Thyroid gland (tissue), 4 donors: ENCODE data around the gene SLC7A7. TPM values are rescaled to one million over a fixed set of nuclear protein-coding genes. Genes with fewer than 3 reads are reported as not detected.
A peak's percentile ranks its signal among the peaks of the same experiment; 100 is the strongest.

Experiments used
- DNase-seq, 2 donors: peaks; one replicate each; pipeline ENCODE4 v3.0.0-alpha.2; 2019
- H3K27ac ChIP-seq, 3 donors: fragments of 200-600 bp; sonication (generic); 1 replicate in 2 of 3; 2 replicates in 1 of 3; pipeline ENCODE4 v1.5.1; 2016 to 2019; ENCODE audit warnings: mild to moderate bottlenecking in 1 of 3, moderate library complexity in 1 of 3
- H3K27me3 ChIP-seq: fragments of 200-600 bp; sonication (generic); one replicate; pipeline ENCODE4 v1.5.1; 2019
- H3K36me3 ChIP-seq, 2 donors: fragments of 200-600 bp; sonication (generic); one replicate each; pipeline ENCODE4 v1.5.1; 2016 to 2019
- H3K4me1 ChIP-seq, 2 donors: fragments of 200-600 bp; sonication (generic); one replicate each; pipeline ENCODE4 v1.5.1; 2017 to 2019
- H3K4me3 ChIP-seq, 3 donors: fragments of 200-600 bp; sonication (generic); replicated peaks in 1 of 3; 1 replicate in 2 of 3; 2 replicates in 1 of 3; pipeline ENCODE4 v1.5.1; 2016; ENCODE audit warnings: mild to moderate bottlenecking in 1 of 3
- H3K9me3 ChIP-seq: fragments of 200-600 bp; sonication (generic); one replicate; pipeline ENCODE4 v1.5.1; 2017
- POLR2A ChIP-seq, 2 donors: fragments of 450-650 bp; IDR thresholded peaks; one replicate each; pipeline ENCODE4 v1.6.1; 2017; ENCODE audit warnings: antibody characterized with exemption in 2 of 2, mild to moderate bottlenecking in 2 of 2, moderate library complexity in 1 of 2
- WGBS, 2 donors: methylation state at CpG; one replicate each; pipeline ENCODE4 v1.1.5; 2017; 5-methylcytosine and 5-hydroxymethylcytosine counted together
- intact Hi-C: fragments of 100-400 bp; cut with DNase I; formaldehyde crosslinking; loops from one replicate; pipeline ENCODE4 v1.15.1; 2023
- total RNA-seq, 4 donors: library from RNA; depleted of rRNA; stranded (reverse); fragments of >200 nt; gene quantifications; one replicate each; pipeline ENCODE4 v1.2.3, GENCODE V29; 2016
- TF ChIP-seq, protein P1 (sequence below), 6 experiments: fragments of 200-600 bp in 3 of 6; fragments of 450-650 bp in 3 of 6; sonication (generic) in 3 of 6; IDR thresholded peaks; one replicate each; pipeline ENCODE4 v1.5.1; 2016 to 2019; ENCODE audit warnings: antibody characterized with exemption in 6 of 6, mild to moderate bottlenecking in 2 of 6, inconsistent platforms in 1 of 6, moderate library complexity in 1 of 6

The SLC7A7 gene
- total RNA-seq, 4 donors from 2014 or later: 8.4 to 15.1 (median 13.7) TPM

DNA sequence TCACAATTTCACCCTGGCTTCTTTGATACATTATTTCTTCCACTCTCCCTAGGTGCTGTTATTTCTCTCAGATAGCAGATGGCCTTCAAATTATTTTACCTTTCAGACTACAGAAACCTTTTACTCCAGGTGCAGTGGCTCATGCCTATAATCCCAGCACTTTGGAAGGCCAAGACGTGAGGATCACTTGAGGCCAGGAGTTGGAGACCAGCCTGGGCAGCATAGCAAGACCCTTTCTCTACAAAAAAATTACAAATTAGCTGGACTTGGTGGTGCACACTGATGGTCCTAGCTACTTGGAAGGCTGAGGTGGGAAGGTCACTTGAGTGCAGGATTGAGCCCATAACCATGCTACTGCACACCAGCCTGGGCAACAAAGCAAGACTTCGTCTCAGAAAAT, 23.1 kb downstream of the SLC7A7 start:
- intact Hi-C loops: no loop called here
- 89 to 100% methylated on average over 2 of the region's 2 CpGs for WGBS, 2 donors

DNA sequence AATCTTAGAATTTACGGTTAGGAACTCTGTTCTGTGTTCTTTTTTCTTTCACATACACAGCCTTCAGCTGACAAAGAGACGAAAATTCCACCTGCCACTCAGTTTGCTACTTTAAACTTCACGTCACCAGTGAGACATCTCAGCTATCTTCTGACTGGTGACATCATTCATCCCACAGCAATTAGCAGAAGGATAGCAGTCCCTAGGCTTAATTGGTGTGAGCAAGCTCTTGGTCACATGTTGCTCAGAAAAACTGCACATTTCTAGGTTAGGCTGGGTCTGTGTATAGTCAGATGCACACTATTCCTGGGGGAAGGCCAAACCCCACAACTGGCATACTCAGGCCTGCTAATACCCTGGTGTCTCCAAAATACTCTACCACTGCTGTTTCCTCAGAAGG, 23.9 kb downstream of the SLC7A7 start:
- no peaks in the 10 kb centered on the region for H3K27me3 ChIP-seq
- no peak overlapping the region for H3K4me3 ChIP-seq
- no peaks in the 10 kb centered on the region for H3K4me1 ChIP-seq
- WGBS, 2 donors: 76 to 87% methylated on average over 3 of the region's 3 CpGs
- TF ChIP-seq, protein P1, sequence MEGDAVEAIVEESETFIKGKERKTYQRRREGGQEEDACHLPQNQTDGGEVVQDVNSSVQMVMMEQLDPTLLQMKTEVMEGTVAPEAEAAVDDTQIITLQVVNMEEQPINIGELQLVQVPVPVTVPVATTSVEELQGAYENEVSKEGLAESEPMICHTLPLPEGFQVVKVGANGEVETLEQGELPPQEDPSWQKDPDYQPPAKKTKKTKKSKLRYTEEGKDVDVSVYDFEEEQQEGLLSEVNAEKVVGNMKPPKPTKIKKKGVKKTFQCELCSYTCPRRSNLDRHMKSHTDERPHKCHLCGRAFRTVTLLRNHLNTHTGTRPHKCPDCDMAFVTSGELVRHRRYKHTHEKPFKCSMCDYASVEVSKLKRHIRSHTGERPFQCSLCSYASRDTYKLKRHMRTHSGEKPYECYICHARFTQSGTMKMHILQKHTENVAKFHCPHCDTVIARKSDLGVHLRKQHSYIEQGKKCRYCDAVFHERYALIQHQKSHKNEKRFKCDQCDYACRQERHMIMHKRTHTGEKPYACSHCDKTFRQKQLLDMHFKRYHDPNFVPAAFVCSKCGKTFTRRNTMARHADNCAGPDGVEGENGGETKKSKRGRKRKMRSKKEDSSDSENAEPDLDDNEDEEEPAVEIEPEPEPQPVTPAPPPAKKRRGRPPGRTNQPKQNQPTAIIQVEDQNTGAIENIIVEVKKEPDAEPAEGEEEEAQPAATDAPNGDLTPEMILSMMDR (IDR thresholded peaks at IDR 0.05): no peak
- no peak for TF ChIP-seq POLR2A (IDR thresholded peaks at IDR 0.05)
- intact Hi-C loops: no loop called here
- H3K9me3 ChIP-seq: no peaks in the 10 kb centered on the region
- no peaks in the 10 kb centered on the region for H3K36me3 ChIP-seq
- no peak for DNase-seq
- H3K27ac ChIP-seq: no peak overlapping the region

More for the DNA sequence above, 23.1 kb downstream of the SLC7A7 start:
- Histone ChIP-seq H3K36me3 (no peaks in the 10 kb centered on the region), H3K9me3 (no peaks in the 10 kb centered on the region), H3K27me3 (no peaks in the 10 kb centered on the region), H3K4me3 (no peak overlapping the region), H3K27ac (no peak overlapping the region), H3K4me1 (no peaks in the 10 kb centered on the region)
- DNase-seq: no peak
- no peak for TF ChIP-seq POLR2A (IDR thresholded peaks at IDR 0.05)
- TF ChIP-seq, protein P1 (IDR thresholded peaks at IDR 0.05): no peak

DNA sequence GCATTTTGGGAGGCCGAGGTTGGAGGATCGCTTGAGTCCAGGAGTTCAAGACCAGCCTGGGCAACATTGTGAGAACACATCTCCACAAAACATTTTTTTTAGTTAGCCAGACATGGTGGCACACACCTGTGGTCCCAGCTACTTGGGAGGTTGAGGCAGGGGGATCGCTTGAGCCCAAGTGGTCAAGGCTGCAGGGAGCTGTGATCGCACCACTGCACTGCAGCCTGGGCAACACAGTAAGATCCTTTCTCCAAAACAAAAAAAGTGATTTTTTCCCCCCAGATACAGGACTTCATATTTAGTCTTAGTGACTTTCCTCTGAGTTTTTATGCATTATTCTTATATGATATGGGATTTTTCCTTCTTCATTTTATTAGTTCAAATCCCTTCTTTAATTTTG, 28.6 kb downstream of the SLC7A7 start:
- 95 to 98% methylated on average over 4 of the region's 4 CpGs for WGBS, 2 donors
- Histone ChIP-seq H3K27me3 (no peaks in the 10 kb centered on the region), H3K9me3 (no peaks in the 10 kb centered on the region), H3K36me3 (no peaks in the 10 kb centered on the region), H3K4me3 (no peak overlapping the region), H3K4me1 (peaks cover 0 to under 1% of the 10 kb centered on the region in 2 donors), H3K27ac (no peak overlapping the region)
- no peak for DNase-seq
- TF ChIP-seq, protein P1 (IDR thresholded peaks at IDR 0.05): no peak
- TF ChIP-seq POLR2A (IDR thresholded peaks at IDR 0.05): no peak
- intact Hi-C loops: no loop called here

DNA sequence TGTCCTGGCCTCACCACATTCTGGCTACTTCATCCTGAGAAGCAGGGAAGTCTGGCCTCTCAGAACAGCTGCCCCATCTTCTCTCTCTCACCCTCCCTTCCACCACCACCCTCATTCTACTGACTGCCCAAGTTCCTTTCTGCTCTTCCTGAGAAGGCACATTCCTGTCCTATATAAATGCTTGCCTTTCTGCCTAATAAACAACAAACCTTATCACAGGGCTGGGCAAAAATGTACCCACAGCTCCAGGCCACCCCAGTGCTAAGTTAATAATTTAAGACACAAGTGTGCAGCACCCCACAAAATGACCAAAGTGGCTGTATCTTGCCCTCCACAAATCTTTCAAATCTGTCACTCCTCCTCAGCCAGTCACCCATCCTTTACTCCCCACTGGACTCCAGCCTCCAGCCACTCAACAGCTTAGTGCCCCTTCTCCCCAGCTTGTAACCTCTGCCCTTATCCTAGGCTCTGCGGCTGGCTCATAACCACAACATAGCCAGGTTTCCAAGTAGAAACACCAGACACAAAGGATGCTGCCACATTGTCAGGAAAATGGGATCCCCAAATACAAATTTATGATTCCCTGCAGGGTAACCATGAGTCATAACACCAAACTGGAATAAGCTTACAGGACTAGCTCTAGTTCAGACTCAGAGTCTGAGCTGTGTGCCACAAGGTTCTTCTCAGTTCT, 33.8 kb downstream of the SLC7A7 start:
- TF ChIP-seq, protein P1 (IDR thresholded peaks at IDR 0.05): no peak
- TF ChIP-seq POLR2A (IDR thresholded peaks at IDR 0.05): no peak
- intact Hi-C loops: no loop called here
- Histone ChIP-seq H3K9me3 (no peaks in the 10 kb centered on the region), H3K27ac (peak overlapping the region; percentile 53 to 68 (median 61)), H3K36me3 (no peaks in the 10 kb centered on the region), H3K27me3 (no peaks in the 10 kb centered on the region), H3K4me3 (no peak overlapping the region), H3K4me1 (peaks cover 8 to 15% of the 10 kb centered on the region in 2 donors)
- no peak for DNase-seq
- WGBS, 2 donors: 0% methylated on average over 1 of the region's 1 CpG

DNA sequence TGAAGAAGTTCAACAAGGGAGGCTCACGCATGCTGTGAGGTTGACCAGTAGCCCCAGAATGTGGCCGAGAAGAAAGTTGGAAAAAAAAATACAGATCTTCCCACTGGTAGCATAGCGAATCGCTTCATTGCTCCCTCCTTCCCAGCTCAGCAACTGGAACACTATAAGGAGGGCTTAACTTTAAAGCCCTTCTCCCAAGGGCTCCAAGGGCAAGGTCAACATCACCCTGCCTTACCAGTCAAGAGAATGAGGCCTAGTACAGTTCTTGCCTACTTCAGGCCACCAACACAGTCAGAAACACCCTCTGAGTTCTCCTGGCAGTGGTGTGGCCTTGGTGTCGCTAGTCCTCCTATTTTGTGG, 34.3 kb downstream of the SLC7A7 start:
- Histone ChIP-seq H3K36me3 (no peaks in the 10 kb centered on the region), H3K4me3 (no peak overlapping the region), H3K27me3 (no peaks in the 10 kb centered on the region), H3K27ac (peak overlapping the region; percentile 53 to 68 (median 61)), H3K4me1 (peaks cover 8 to 15% of the 10 kb centered on the region in 2 donors), H3K9me3 (no peaks in the 10 kb centered on the region)
- TF ChIP-seq, protein P1 (IDR thresholded peaks at IDR 0.05): no peak
- TF ChIP-seq POLR2A (IDR thresholded peaks at IDR 0.05): peak in 1 of 2 donors; percentile 9
- DNase-seq: peak; percentile 57 to 62
- WGBS, 2 donors: 46 to 64% methylated on average over 5 of the region's 5 CpGs
- intact Hi-C loops: no loop called here
